SK-N-SH treated with all-trans-retinoic acid at 6 μM for 48 hours (cell line): ENCODE measurements around the gene CCDC85C.

ENCODE experiments used
- ATAC-seq: fragments of 200-7000 bp; cut with Tn5 transposase; 3 replicates; pipeline ENCODE4 v1.9.1; 2020; ENCODE audit warnings: mild to moderate bottlenecking, moderate library complexity
- ARNTL ChIP-seq: fragments of 450-650 bp; formaldehyde crosslinking; IDR thresholded peaks from 2 replicates; pipeline ENCODE4 v1.5.0; 2020; ENCODE audit warnings: low read depth, mild to moderate bottlenecking, moderate library complexity, borderline replicate concordance
- CSDC2 ChIP-seq: fragments of 250-450 bp; sonication (Bioruptor Pico); IDR thresholded peaks from 2 replicates; pipeline ENCODE4 v1.5.0; 2020; ENCODE audit warnings: mild to moderate bottlenecking, moderate library complexity
- ESRRG ChIP-seq: fragments of 250-450 bp; sonication (Bioruptor Pico); IDR thresholded peaks from 2 replicates; pipeline ENCODE4 v1.6.1; 2021; ENCODE audit warnings: mild to moderate bottlenecking
- GLIS3 ChIP-seq: fragments of 250-450 bp; sonication (Bioruptor Pico); IDR thresholded peaks from 2 replicates; pipeline ENCODE4 v1.5.0; 2020; ENCODE audit warnings: mild to moderate bottlenecking, moderate library complexity
- ISL1 ChIP-seq: fragments of 250-450 bp; sonication (Bioruptor Pico); IDR thresholded peaks from 2 replicates; pipeline ENCODE4 v2.1.2; 2022; ENCODE audit warnings: mild to moderate bottlenecking, moderate library complexity
- OSR1 ChIP-seq: fragments of 250-450 bp; sonication (Bioruptor Pico); IDR thresholded peaks from 2 replicates; pipeline ENCODE4 v1.8.0; 2022; ENCODE audit warnings: moderate library complexity, mild to moderate bottlenecking, inconsistent platforms
- PPARA ChIP-seq: fragments of 250-450 bp; sonication (Bioruptor Pico); IDR thresholded peaks from 2 replicates; pipeline ENCODE4 v1.5.0; 2020; ENCODE audit warnings: mild to moderate bottlenecking, borderline replicate concordance
- RARB ChIP-seq: fragments of 250-450 bp; sonication (Bioruptor Pico); IDR thresholded peaks from 2 replicates; pipeline ENCODE4 v1.8.0; 2021; ENCODE audit warnings: mild to moderate bottlenecking, moderate library complexity
- TCF4 ChIP-seq: fragments of 250-450 bp; sonication (Bioruptor Pico); IDR thresholded peaks from 2 replicates; pipeline ENCODE4 v1.8.0; 2021; ENCODE audit warnings: mild to moderate bottlenecking, moderate library complexity, borderline replicate concordance
- TOX ChIP-seq: fragments of 250-450 bp; sonication (Bioruptor Pico); IDR thresholded peaks from 2 replicates; pipeline ENCODE4 v1.8.0; 2021; ENCODE audit warnings: mild to moderate bottlenecking, moderate library complexity, borderline replicate concordance
- ZC3H10 ChIP-seq: fragments of 250-450 bp; sonication (Bioruptor Pico); IDR thresholded peaks from 2 replicates; pipeline ENCODE4 v1.5.1; 2021; ENCODE audit warnings: mild to moderate bottlenecking, moderate library complexity
- ZFP3 ChIP-seq: fragments of 250-450 bp; sonication (Bioruptor Pico); IDR thresholded peaks from 2 replicates; pipeline ENCODE4 v1.5.0; 2020; ENCODE audit warnings: mild to moderate bottlenecking, moderate library complexity
- ZNF565 ChIP-seq: fragments of 450-650 bp; formaldehyde crosslinking; conservative IDR thresholded peaks from 2 replicates; pipeline ENCODE4 v1.5.0; 2020; ENCODE audit warnings: low read depth, mild to moderate bottlenecking, moderate library complexity
- ZNF70 ChIP-seq: fragments of 450-650 bp; formaldehyde crosslinking; IDR thresholded peaks from 2 replicates; pipeline ENCODE4 v1.5.0; 2020; ENCODE audit warnings: mild to moderate bottlenecking, moderate library complexity
- ZNF8 ChIP-seq: fragments of 450-650 bp; formaldehyde crosslinking; IDR thresholded peaks from 2 replicates; pipeline ENCODE4 v1.5.0; 2020; ENCODE audit warnings: mild to moderate bottlenecking, moderate library complexity
- TF ChIP-seq, protein P1 (sequence below): fragments of 250-450 bp; sonication (Bioruptor Pico); IDR thresholded peaks from 2 replicates; pipeline ENCODE4 v1.5.0; 2020; ENCODE audit warnings: mild to moderate bottlenecking, moderate library complexity
- TF ChIP-seq, protein P2 (sequence below): fragments of 250-450 bp; sonication (Bioruptor Pico); IDR thresholded peaks from 2 replicates; pipeline ENCODE4 v1.5.1; 2021; ENCODE audit warnings: mild to moderate bottlenecking, moderate library complexity
- TF ChIP-seq, protein P3 (sequence below): fragments of 250-450 bp; sonication (Bioruptor Pico); IDR thresholded peaks from 2 replicates; pipeline ENCODE4 v1.5.1; 2020; ENCODE audit warnings: low read depth, mild to moderate bottlenecking, moderate library complexity
- TF ChIP-seq, protein P4 (sequence below): fragments of 250-450 bp; sonication (Bioruptor Pico); IDR thresholded peaks from 2 replicates; pipeline ENCODE4 v1.8.0; 2020; ENCODE audit warnings: mild to moderate bottlenecking, moderate library complexity, borderline replicate concordance
- TF ChIP-seq, protein P5 (sequence below): fragments of 250-450 bp; sonication (Bioruptor Pico); IDR thresholded peaks from 2 replicates; pipeline ENCODE4 v1.8.0; 2021; ENCODE audit warnings: low read depth, mild to moderate bottlenecking, moderate library complexity, borderline replicate concordance

The CCDC85C gene

DNA sequence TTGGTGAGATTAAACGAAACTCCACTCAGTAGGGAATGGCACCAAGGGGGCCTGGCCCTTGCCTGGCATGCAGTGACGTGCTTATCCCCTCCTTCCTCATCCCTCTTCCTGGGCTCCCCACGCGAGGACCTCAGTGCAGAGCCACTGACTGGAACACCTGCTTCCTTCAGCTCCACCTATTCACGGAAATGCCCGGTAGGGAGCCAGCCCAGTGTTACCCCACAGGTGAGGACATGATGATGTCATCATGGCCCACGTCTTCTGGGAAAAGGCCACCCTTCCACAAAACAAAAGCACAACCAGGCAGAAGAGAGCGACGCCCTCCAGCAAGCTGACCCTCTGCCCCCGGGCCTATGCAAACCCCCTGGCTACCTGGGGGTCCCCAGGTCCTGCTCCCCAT lies 42.1 kb downstream of the CCDC85C start:
- no peak for ATAC-seq

DNA sequence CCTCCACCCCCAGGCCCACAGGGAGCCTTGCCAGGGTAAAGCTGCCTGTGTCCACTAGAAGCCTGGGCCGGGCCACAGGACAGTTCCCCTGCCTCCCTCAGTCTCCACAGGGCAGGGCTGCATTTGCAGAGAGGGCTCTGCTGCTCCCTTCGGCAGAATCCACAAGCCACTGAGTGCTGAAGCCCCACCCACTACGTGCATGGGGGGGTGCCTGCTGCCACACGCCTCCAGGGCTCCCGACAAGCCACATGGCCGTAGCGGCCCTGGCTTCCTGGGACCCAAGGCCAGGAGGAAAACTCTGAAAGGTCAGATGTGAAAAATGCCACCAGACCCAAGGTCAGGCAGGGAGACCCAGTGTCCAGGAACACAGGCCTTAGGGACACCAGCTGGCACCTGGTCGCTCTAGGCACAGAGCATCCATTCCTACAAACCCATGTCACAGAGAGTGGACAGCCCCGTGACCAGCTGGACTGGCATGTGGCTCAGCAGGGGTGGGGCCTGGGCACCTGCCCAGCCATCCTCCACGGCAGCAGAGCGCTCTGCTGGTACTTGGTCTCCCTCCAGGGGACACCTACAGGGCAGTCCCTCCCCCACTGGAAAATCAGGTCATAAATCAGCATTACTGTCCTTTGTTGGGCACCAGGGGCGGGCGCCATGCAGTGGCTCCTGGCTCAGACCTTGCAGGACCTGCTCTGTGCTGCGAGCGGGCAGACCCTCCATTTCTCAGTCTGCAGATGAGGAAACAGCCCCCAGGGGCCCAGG lies 42.9 kb downstream of the CCDC85C start:
- no peak for ATAC-seq
- no peak for TF ChIP-seq ESRRG (CRISPR knock-in tag)
- TF ChIP-seq ARNTL (CRISPR knock-in tag): no peak
- no peak for TF ChIP-seq TCF4
- TF ChIP-seq ZNF8 (CRISPR knock-in tag): no peak
- TF ChIP-seq, protein P1, sequence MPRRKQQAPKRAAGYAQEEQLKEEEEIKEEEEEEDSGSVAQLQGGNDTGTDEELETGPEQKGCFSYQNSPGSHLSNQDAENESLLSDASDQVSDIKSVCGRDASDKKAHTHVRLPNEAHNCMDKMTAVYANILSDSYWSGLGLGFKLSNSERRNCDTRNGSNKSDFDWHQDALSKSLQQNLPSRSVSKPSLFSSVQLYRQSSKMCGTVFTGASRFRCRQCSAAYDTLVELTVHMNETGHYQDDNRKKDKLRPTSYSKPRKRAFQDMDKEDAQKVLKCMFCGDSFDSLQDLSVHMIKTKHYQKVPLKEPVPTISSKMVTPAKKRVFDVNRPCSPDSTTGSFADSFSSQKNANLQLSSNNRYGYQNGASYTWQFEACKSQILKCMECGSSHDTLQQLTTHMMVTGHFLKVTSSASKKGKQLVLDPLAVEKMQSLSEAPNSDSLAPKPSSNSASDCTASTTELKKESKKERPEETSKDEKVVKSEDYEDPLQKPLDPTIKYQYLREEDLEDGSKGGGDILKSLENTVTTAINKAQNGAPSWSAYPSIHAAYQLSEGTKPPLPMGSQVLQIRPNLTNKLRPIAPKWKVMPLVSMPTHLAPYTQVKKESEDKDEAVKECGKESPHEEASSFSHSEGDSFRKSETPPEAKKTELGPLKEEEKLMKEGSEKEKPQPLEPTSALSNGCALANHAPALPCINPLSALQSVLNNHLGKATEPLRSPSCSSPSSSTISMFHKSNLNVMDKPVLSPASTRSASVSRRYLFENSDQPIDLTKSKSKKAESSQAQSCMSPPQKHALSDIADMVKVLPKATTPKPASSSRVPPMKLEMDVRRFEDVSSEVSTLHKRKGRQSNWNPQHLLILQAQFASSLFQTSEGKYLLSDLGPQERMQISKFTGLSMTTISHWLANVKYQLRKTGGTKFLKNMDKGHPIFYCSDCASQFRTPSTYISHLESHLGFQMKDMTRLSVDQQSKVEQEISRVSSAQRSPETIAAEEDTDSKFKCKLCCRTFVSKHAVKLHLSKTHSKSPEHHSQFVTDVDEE (CRISPR knock-in tag): no peak
- TF ChIP-seq, protein P2, sequence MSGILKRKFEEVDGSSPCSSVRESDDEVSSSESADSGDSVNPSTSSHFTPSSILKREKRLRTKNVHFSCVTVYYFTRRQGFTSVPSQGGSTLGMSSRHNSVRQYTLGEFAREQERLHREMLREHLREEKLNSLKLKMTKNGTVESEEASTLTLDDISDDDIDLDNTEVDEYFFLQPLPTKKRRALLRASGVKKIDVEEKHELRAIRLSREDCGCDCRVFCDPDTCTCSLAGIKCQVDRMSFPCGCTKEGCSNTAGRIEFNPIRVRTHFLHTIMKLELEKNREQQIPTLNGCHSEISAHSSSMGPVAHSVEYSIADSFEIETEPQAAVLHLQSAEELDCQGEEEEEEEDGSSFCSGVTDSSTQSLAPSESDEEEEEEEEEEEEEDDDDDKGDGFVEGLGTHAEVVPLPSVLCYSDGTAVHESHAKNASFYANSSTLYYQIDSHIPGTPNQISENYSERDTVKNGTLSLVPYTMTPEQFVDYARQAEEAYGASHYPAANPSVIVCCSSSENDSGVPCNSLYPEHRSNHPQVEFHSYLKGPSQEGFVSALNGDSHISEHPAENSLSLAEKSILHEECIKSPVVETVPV (CRISPR knock-in tag): no peak
- TF ChIP-seq PPARA: no peak
- TF ChIP-seq, protein P3, sequence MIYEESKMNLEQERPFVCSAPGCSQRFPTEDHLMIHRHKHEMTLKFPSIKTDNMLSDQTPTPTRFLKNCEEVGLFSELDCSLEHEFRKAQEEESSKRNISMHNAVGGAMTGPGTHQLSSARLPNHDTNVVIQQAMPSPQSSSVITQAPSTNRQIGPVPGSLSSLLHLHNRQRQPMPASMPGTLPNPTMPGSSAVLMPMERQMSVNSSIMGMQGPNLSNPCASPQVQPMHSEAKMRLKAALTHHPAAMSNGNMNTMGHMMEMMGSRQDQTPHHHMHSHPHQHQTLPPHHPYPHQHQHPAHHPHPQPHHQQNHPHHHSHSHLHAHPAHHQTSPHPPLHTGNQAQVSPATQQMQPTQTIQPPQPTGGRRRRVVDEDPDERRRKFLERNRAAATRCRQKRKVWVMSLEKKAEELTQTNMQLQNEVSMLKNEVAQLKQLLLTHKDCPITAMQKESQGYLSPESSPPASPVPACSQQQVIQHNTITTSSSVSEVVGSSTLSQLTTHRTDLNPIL: no peak
- TF ChIP-seq, protein P4, sequence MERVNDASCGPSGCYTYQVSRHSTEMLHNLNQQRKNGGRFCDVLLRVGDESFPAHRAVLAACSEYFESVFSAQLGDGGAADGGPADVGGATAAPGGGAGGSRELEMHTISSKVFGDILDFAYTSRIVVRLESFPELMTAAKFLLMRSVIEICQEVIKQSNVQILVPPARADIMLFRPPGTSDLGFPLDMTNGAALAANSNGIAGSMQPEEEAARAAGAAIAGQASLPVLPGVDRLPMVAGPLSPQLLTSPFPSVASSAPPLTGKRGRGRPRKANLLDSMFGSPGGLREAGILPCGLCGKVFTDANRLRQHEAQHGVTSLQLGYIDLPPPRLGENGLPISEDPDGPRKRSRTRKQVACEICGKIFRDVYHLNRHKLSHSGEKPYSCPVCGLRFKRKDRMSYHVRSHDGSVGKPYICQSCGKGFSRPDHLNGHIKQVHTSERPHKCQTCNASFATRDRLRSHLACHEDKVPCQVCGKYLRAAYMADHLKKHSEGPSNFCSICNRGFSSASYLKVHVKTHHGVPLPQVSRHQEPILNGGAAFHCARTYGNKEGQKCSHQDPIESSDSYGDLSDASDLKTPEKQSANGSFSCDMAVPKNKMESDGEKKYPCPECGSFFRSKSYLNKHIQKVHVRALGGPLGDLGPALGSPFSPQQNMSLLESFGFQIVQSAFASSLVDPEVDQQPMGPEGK (CRISPR knock-in tag): no peak
- TF ChIP-seq ZNF565 (CRISPR knock-in tag): no peak

More for the DNA sequence above, 42.1 kb downstream of the CCDC85C start:
- TF ChIP-seq RARB (no peak), TCF4 (no peak), ZFP3 (CRISPR knock-in tag) (no peak), ZNF565 (CRISPR knock-in tag) (no peak), GLIS3 (CRISPR knock-in tag) (no peak), ESRRG (CRISPR knock-in tag) (no peak), ZNF70 (CRISPR knock-in tag) (no peak), OSR1 (no peak), ZC3H10 (CRISPR knock-in tag) (no peak), CSDC2 (CRISPR knock-in tag) (no peak), TOX (CRISPR knock-in tag) (no peak), PPARA (no peak), ZNF8 (CRISPR knock-in tag) (no peak), ISL1 (CRISPR knock-in tag) (no peak), ARNTL (CRISPR knock-in tag) (no peak)
- TF ChIP-seq, protein P4 (CRISPR knock-in tag): no peak
- TF ChIP-seq, protein P1 (CRISPR knock-in tag): no peak
- TF ChIP-seq, protein P5, sequence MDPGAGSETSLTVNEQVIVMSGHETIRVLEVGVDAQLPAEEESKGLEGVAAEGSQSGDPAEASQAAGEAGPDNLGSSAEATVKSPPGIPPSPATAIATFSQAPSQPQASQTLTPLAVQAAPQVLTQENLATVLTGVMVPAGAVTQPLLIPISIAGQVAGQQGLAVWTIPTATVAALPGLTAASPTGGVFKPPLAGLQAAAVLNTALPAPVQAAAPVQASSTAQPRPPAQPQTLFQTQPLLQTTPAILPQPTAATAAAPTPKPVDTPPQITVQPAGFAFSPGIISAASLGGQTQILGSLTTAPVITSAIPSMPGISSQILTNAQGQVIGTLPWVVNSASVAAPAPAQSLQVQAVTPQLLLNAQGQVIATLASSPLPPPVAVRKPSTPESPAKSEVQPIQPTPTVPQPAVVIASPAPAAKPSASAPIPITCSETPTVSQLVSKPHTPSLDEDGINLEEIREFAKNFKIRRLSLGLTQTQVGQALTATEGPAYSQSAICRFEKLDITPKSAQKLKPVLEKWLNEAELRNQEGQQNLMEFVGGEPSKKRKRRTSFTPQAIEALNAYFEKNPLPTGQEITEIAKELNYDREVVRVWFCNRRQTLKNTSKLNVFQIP (CRISPR knock-in tag): no peak
- TF ChIP-seq, protein P2 (CRISPR knock-in tag): no peak
